ENCODE results near the gene SEMA5A.

SEMA5A gene

DNA sequence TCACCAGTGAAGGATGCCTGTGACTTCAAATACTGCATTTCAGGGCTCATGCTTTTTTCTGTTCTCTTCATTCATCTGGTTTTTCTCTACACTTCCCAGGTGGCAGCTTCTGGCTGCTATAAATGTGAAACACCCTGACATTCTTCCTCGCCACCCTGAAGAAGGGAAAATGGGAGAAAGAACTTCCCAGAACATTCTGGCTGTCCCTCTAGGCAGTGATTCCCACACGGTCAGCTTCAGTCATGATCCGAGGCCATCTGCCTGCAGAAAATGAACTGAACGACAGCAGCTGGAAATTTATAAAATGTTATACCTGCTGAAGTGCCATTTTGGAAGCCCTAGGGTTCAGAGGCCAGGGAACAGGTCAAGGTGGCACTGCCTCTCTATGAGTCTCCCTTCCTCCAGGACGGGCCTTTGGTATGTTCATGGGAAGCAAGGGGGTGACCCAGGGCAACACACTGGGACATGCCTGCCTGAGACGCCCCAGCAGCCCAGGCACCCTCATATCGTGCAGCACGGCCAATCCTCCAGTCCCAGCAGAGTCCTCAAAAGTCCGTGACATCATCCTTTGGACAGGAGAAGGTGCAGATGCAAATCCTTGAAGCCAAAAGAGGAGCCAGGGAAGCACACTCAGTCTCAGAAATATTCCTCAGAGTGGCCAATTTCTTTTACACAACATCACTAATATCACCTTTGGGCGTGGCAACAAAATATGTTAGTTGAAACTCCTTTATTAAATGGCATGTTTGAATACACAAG is 107.1 kb downstream of the SEMA5A start:
- DNase-seq: no peak
- no peak overlapping the region for H3K4me3 ChIP-seq (ENCODE audit: low read depth, low read length)
- no peak for TF ChIP-seq CTCF (IDR thresholded peaks at IDR 0.05; ENCODE audit: low read depth, low read length)
- H3K36me3 ChIP-seq: no peaks in the 10 kb centered on the region
- H3K9me3 ChIP-seq: no peaks in the 10 kb centered on the region
- no peaks in the 10 kb centered on the region for H3K4me1 ChIP-seq
- H3K27me3 ChIP-seq: no peaks in the 10 kb centered on the region

DNA sequence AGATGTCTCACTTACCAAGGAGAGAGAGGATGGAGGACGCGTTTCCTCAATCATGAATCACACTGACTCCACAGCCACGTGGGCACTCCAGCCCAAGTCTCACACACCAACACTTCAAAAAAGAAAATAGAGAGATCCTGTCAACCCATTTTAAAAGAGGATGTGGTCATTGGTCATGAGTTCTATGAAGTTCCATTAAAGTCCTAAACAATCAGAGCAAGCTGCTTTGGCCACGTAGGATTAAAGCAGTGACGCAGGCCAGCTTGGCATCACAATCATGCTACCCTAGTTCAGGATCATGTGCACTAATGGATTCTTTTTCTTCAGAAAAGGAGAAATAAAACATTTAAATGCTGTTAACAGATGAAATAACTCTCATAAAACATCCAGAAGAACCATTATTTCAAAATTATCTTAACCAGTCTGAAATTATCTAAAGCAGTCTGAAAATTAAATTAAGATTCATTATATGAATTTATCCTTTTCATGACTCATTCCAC is 108.1 kb downstream of the SEMA5A start:
- no peaks in the 10 kb centered on the region for H3K36me3 ChIP-seq
- H3K4me1 ChIP-seq: no peaks in the 10 kb centered on the region
- no peak overlapping the region for H3K4me3 ChIP-seq (ENCODE audit: low read depth, low read length)
- H3K27me3 ChIP-seq: no peaks in the 10 kb centered on the region
- TF ChIP-seq CTCF (IDR thresholded peaks at IDR 0.05; ENCODE audit: low read depth, low read length): no peak
- DNase-seq: no peak
- H3K9me3 ChIP-seq: no peaks in the 10 kb centered on the region

DNA sequence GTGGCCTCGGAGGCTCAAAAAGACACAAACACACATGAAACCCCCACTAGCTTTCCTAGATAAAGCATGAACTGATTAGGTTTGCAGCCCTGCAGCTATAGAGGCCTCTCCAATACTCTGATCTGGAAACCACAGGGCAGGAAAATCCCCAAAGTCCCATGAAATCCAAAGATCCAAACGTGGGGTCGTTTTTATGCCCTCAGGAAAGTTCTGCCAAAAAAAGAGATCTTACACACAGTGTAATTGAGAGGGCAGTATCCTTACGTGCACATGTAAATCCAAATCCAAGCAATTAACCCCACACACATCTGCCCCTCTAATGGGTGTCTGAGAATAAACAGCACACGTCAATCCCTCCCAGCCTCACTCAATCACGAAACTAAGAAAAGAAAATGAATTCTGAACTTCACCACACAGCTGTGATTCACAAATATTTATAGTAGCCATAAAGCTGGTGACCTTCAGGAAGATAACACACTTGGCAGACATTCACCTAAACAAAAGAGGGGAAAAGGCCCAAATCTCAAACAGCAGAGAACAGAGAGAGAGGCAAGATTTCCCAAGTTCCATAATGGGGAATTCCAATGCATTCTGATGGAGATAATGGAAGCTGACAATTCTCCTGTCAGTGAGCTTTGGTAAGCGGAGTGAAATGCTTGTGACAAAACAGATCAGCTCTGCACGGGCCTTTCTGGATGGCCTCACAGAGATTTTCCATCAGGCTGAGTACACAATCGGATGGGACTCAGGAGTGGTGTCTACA is 114.2 kb downstream of the SEMA5A start:
- TF ChIP-seq CTCF (IDR thresholded peaks at IDR 0.05; ENCODE audit: low read depth, low read length): no peak
- DNase-seq: no peak
- H3K27me3 ChIP-seq: no peaks in the 10 kb centered on the region
- no peaks in the 10 kb centered on the region for H3K36me3 ChIP-seq
- no peaks in the 10 kb centered on the region for H3K4me1 ChIP-seq
- no peaks in the 10 kb centered on the region for H3K9me3 ChIP-seq
- no peak overlapping the region for H3K4me3 ChIP-seq (ENCODE audit: low read depth, low read length)

DNA sequence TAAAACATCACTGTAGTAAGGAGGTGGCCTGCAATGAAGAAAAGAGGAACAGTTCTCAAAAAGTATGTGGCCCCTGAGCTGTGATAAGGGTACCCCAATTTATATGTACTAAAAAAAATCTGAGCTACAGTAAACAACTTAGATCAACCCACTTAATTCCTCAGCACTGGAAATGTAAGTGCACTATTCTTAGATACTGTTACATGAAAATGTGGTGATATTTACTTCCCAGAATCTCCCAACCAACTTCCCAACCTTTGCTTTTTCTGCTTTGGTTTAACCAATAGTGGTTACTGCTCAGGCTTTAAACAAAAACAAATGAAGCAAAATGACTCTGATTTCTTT is 114.8 kb downstream of the SEMA5A start:
- no peak for TF ChIP-seq CTCF (IDR thresholded peaks at IDR 0.05; ENCODE audit: low read depth, low read length)
- DNase-seq: no peak
- Histone ChIP-seq H3K4me1 (no peaks in the 10 kb centered on the region), H3K36me3 (no peaks in the 10 kb centered on the region), H3K27me3 (no peaks in the 10 kb centered on the region), H3K9me3 (no peaks in the 10 kb centered on the region), H3K4me3 (ENCODE audit: low read depth, low read length) (no peak overlapping the region)

- Histone ChIP-seq H3K9me3 (no peaks in the 10 kb centered on the region), H3K4me3 (ENCODE audit: low read depth, low read length) (no peak overlapping the region), H3K36me3 (no peaks in the 10 kb centered on the region), H3K27me3 (no peaks in the 10 kb centered on the region), H3K4me1 (no peaks in the 10 kb centered on the region)
- DNase-seq: no peak
- no peak for TF ChIP-seq CTCF (IDR thresholded peaks at IDR 0.05; ENCODE audit: low read depth, low read length)
Observed at GRCh38 chr5:9430306-9430705, 115.6 kb downstream of the SEMA5A start.

- no peaks in the 10 kb centered on the region for H3K9me3 ChIP-seq
- no peak for TF ChIP-seq CTCF (IDR thresholded peaks at IDR 0.05; ENCODE audit: low read depth, low read length)
- H3K4me1 ChIP-seq: no peaks in the 10 kb centered on the region
- no peaks in the 10 kb centered on the region for H3K36me3 ChIP-seq
- no peaks in the 10 kb centered on the region for H3K27me3 ChIP-seq
- no peak overlapping the region for H3K4me3 ChIP-seq (ENCODE audit: low read depth, low read length)
- no peak for DNase-seq
Observed at GRCh38 chr5:9429691-9430215, 116.1 kb downstream of the SEMA5A start.
